HG03469 (cell line): ENCODE measurements around the gene DUS1L.
"Not testable (repeated sequence)": the region's sequence is repeated elsewhere in the genome, so short reads cannot be mapped to it uniquely, and the experiment has no call there.

Experiments used
- ATAC-seq: cut with Tn5 transposase; IDR thresholded peaks from one replicate; pipeline ENCODE4 v1.9.1; 2021; ENCODE audit warnings: mild to moderate bottlenecking, moderate library complexity, moderate number of reproducible peaks; ENCODE audit not compliant: unreplicated experiment

The DUS1L gene

GRCh38 chr17:82045936-82046484, 19.6 kb downstream of the DUS1L start:
- ATAC-seq: no peak

- no peak for ATAC-seq
Measured at GRCh38 chr17:82043507-82043906, 22.1 kb downstream of the DUS1L start.

DNA sequence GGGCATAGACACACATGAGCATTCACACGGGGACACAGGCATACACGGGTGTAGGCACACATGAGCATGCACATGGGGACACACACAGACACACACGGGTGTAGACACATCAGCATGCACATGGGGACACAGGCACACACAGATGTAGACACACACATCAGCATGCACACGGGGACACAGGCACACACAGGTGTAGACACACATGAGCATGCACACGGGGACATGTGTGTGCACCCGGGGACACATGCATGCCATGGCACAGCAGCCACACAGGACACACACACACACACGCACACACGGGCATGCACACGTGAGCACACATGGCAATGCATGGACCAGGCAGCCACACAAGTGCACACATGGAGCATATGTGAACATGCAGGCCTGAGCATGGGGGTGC, 23.0 kb downstream of the DUS1L start:
- no peak for ATAC-seq

GRCh38 chr17:82041144-82041814, 24.3 kb downstream of the DUS1L start:
- no peak for ATAC-seq

- no peak for ATAC-seq
Measured at GRCh38 chr17:82039695-82040299, 25.8 kb downstream of the DUS1L start.

DNA sequence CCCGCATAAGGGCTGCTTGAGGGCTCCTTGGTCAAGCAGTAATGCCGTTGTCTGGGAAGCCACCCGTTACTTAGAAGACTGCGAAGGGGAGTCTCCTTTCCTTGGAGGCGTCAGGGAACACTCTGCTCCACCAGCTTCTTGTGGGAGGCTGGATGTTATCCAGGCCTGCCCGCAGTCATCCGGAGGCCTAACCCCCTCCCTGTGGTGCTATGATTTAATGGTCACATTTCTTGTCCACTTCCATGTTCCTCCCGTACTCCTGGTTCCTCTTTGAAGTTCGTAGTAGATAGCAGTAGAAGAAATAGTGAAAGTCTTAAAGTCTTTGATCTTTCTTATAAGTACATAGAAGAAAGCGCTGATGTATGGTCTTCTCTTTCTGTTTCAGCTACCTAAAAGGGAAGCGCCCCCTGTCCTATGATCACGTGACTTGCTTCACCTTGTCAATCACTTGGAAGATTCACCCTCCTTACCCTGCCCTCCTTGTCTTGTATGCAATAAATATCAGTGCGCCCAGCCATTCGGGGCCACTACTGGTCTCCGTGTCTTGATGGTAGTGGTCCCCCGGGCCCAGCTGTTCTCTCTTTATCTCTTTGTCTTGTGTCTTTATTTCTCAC, 26.7 kb downstream of the DUS1L start:
- ATAC-seq: not testable (repeated sequence)

- ATAC-seq: no peak
Measured at GRCh38 chr17:82037889-82038195, 27.8 kb downstream of the DUS1L start.

DNA sequence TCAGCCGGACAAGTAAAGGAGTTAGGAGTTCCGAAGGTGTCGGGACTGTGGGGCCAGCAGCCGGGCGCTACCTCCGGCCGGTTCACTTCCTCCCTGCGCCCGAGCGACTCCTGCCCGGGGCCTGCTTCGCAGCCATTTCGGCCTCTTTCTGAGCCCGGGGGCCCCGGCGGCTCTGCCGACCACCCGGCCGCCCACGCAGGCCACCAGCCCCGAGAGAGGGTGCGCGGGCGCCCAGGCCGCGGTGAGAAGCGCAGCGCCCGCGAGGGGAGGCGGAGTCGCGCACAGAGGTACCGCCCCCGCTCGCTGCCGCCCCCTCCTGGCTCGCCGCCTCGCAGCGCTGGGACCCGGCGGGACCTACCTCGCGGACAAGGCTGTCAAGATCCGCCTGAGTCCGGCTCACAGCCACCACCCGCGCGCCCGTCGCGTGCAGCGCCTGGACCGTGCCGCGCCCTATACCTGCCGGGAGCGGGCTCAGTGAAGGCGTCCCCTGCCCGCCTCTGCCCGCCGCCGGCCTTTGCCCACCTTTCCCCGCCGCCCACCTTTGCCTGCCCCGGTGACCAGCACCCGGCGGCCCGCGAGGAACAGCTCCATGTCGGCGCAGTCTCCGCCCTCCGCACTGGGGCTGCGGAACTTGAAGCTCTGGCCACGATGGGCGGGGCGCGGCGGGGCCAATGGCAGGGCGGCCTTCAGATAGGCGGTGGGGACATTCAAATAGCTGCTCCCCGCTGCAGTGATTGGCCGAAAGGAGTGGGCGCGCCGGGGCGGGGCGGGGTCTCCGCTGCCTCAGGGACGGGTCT, 28.3 kb downstream of the DUS1L start, which contains the start of gene DCXR:
DCXR (minus strand) TSS at position 606 of the 797 bp plus-strand sequence; CDS start at position 591, 15 bp downstream.
- peak; percentile 60 for ATAC-seq

DNA sequence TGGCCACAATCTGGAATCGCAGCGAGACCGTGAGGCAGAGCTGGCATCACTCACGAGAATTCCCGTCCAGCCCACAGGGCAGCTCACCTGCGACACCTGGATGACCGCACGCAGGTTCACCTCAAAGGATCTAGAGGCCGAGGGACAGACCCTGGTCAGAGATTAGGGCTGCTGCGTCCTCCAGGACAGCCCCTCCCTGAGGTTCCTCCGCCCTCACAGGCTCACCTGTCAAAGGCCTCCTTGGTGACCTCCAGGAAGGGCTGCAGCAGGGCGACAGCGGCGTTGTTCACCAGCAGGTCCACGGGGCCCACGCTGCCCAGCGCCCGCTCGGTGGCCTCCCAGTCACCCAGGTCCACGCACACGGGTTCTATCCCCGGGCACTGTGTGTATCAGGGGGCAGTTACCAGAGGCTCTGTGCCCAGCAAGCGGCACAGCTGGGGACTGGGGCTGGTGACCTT, 28.9 kb downstream of the DUS1L start:
- ATAC-seq: no peak

DNA sequence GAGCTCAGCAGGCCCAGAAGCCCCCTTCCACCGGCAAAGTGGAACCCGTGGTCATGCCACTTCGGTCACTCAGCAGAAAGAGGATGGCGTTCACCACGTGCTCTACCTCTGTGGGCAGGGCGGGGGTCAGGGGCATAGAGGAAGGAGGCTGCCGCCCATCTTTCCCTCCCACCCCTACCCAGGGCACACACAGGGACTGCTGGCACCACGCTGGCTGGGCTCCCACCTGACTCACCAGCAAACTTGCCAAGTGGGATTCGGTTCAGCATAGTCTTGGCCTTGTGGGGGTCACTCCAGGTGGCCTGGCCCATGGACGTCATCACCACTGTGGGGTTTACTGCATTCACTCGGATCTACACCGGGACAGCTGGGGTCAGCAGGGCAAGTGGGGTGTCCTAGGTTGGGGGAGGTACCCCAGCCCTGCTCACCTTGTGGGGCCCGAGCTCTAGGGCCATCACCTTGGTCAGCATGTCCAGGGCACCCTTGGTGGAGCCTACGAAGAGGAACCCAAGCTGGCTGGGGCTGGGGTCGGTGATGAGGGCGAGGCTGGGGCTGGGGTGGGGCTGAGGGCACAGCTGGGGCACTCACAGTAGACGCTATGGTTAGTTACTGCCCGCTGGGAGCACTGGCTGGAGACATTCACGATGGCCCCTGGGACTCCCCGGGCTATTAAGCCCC, 29.5 kb downstream of the DUS1L start:
- ATAC-seq: no peak

DNA sequence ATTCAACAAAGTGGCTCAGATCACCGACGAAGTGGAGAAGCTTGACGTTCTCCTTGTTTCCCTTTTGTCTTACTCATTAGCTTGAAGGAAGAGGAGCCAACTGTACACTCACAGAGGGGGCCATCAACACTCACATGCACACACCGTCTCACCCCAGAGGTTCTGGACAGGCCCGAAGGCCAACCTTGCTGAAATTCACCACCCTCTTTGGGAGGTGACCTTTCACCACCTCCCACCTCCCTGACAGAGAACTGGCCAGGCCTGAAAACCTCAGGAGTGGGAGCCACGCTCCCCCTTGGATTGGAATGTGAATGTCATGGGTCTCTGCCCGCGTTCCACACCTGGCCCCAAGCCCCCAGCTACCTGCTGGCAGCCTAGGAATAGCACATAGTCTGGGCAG, 30.1 kb downstream of the DUS1L start:
- ATAC-seq: no peak

- ATAC-seq: no peak
Measured at GRCh38 chr17:82034371-82035011, 31.1 kb downstream of the DUS1L start.

GRCh38 chr17:82033359-82034085, 32.1 kb downstream of the DUS1L start:
- ATAC-seq: no peak

GRCh38 chr17:82031885-82032627, 33.5 kb downstream of the DUS1L start:
- ATAC-seq: no peak

GRCh38 chr17:82031303-82031884, 34.2 kb downstream of the DUS1L start, which contains the start of gene RAC3:
TSS of gene RAC3 (plus strand) at chr17:82031678. CDS start at chr17:82031762, 84 bp downstream.
- no peak for ATAC-seq

GRCh38 chr17:82030470-82031302, 34.9 kb downstream of the DUS1L start:
- ATAC-seq: no peak

- ATAC-seq: no peak
Measured at GRCh38 chr17:82029990-82030469, 35.6 kb downstream of the DUS1L start.
